Sigmoid colon (tissue), 7 donors: ENCODE data around the gene HSPH1. TPM values are rescaled to one million over a fixed set of nuclear protein-coding genes. Genes with fewer than 3 reads are reported as not detected.

Experiments used
- DNase-seq: peaks from one replicate; pipeline ENCODE4 v3.0.0-alpha.2; 2019
- H3K27ac ChIP-seq, 4 donors: fragments of 200-600 bp; sonication (generic); one replicate each; pipeline ENCODE4 v1.5.1; 2016 to 2019; ENCODE audit warnings: mild to moderate bottlenecking in 1 of 4
- H3K27me3 ChIP-seq, 3 donors: fragments of 200-600 bp; sonication (generic); one replicate each; pipeline ENCODE4 v1.5.1; 2019; ENCODE audit warnings: mild to moderate bottlenecking in 1 of 3
- H3K36me3 ChIP-seq, 4 donors: fragments of 200-600 bp; sonication (generic); one replicate each; pipeline ENCODE4 v1.5.1; 2016 to 2019
- H3K4me1 ChIP-seq, 4 donors: fragments of 200-600 bp; sonication (generic); one replicate each; pipeline ENCODE4 v1.5.1; 2017 to 2019
- H3K4me3 ChIP-seq, 4 donors: fragments of 200-600 bp; sonication (generic); one replicate each; pipeline ENCODE4 v1.5.1; 2017 to 2019; ENCODE audit warnings: mild to moderate bottlenecking in 2 of 4, moderate library complexity in 1 of 4
- H3K9me3 ChIP-seq, 4 donors: fragments of 200-600 bp in 3 of 4; sonication (generic) in 3 of 4; one replicate each; pipeline versions ENCODE4 v1.5.1 to v1.6.1; 2013 to 2019
- CTCF ChIP-seq, 4 experiments: fragments of 450-650 bp in 3 of 4; fragments of 200-600 bp in 1 of 4; IDR thresholded peaks; one replicate each; pipeline ENCODE4 v1.5.1; 2016 to 2019; ENCODE audit warnings: antibody characterized with exemption in 4 of 4, mild to moderate bottlenecking in 3 of 4, moderate library complexity in 2 of 4
- EP300 ChIP-seq, 4 donors: sonication (generic); formaldehyde crosslinking; IDR thresholded peaks; one replicate each; pipeline ENCODE4 v1.6.1; 2017; ENCODE audit warnings: antibody characterized with exemption in 4 of 4
- POLR2A ChIP-seq, 2 donors: fragments of 450-650 bp; IDR thresholded peaks; one replicate each; pipeline ENCODE4 v1.6.1; 2016; ENCODE audit warnings: antibody characterized with exemption in 2 of 2, mild to moderate bottlenecking in 2 of 2, moderate library complexity in 2 of 2
- POLR2AphosphoS5 ChIP-seq, 4 donors: sonication (generic); formaldehyde crosslinking; IDR thresholded peaks; one replicate each; pipeline ENCODE4 v1.6.1; 2017; ENCODE audit warnings: antibody characterized with exemption in 4 of 4
- WGBS, 2 donors: extraction: QIAGEN DNeasy Blood & Tissue Kit; methylation state at CpG; one replicate each; pipeline ENCODE4 v1.1.7; 2013; 5-methylcytosine and 5-hydroxymethylcytosine counted together
- intact Hi-C: fragments of 100-400 bp; cut with DNase I; formaldehyde crosslinking; loops from one replicate; pipeline ENCODE4 v1.15.1; 2023
- polyA plus RNA-seq, 3 donors: library from polyadenylated mRNA; stranded (reverse); fragments of 200-250 nt; gene quantifications; one replicate each; pipeline ENCODE4 v1.2.3, GENCODE V29; 2013
- total RNA-seq, 4 donors: library from RNA; depleted of rRNA; stranded (reverse); fragments of >200 nt; gene quantifications; one replicate each; pipeline ENCODE4 v1.1.0, GENCODE V29; 2016
- donor health status: healthy with polysubstance abuse.
- donor health status: Bipolar disorder and iron deficiency.
- donor health status: healthy.

HSPH1 gene
- total and polyA plus RNA-seq, 7 donors: 12.0 to 41.5 (median 30.7) TPM

DNA sequence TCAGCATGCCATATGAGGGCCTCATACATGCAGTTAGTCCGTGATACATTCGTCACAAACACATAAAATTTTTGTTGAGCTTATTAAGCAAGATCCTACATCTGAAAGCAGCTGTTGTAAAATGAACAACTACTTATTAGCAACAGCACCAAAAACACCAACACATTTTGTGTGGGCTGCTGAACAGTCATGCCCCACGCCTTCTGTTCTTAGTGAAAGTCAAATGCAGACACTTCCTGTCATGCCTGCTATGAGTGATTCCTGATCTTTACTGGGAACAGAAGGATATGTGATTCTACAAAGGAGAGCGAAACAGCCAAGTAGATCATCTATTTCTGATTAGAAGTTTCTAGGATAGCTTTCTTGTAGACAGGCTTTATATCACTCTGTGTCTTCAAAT lies 33.9 kb upstream of the HSPH1 start:
- no peaks in the 10 kb centered on the region for H3K27me3 ChIP-seq
- peaks cover 0 to 6% (median 0%) of the 10 kb centered on the region in 4 donors for H3K4me1 ChIP-seq
- DNase-seq: no peak
- no peak for TF ChIP-seq POLR2AphosphoS5 (IDR thresholded peaks at IDR 0.05)
- no peak for TF ChIP-seq CTCF (IDR thresholded peaks at IDR 0.05)
- TF ChIP-seq POLR2A (IDR thresholded peaks at IDR 0.05): no peak
- TF ChIP-seq EP300 (IDR thresholded peaks at IDR 0.05): no peak
- intact Hi-C loops: no loop called here
- H3K27ac ChIP-seq: no peak overlapping the region
- H3K4me3 ChIP-seq: no peak overlapping the region
- no peaks in the 10 kb centered on the region for H3K36me3 ChIP-seq
- 93% methylated on average over 4 of the region's 4 CpGs for WGBS, 2 donors
- no peaks in the 10 kb centered on the region for H3K9me3 ChIP-seq

GRCh38 chr13:31192306-31192705 lies 30.6 kb upstream of the HSPH1 start:
- H3K9me3 ChIP-seq: no peaks in the 10 kb centered on the region
- no peak overlapping the region for H3K4me3 ChIP-seq
- intact Hi-C loops: no loop called here
- no peaks in the 10 kb centered on the region for H3K27me3 ChIP-seq
- H3K36me3 ChIP-seq: no peaks in the 10 kb centered on the region
- 92 to 94% methylated on average over 6 of the region's 6 CpGs for WGBS, 2 donors
- H3K27ac ChIP-seq: no peak overlapping the region
- DNase-seq: no peak
- H3K4me1 ChIP-seq: no peaks in the 10 kb centered on the region
- TF ChIP-seq CTCF (IDR thresholded peaks at IDR 0.05) (no peak), POLR2AphosphoS5 (IDR thresholded peaks at IDR 0.05) (no peak), EP300 (IDR thresholded peaks at IDR 0.05) (no peak), POLR2A (IDR thresholded peaks at IDR 0.05) (no peak)

DNA sequence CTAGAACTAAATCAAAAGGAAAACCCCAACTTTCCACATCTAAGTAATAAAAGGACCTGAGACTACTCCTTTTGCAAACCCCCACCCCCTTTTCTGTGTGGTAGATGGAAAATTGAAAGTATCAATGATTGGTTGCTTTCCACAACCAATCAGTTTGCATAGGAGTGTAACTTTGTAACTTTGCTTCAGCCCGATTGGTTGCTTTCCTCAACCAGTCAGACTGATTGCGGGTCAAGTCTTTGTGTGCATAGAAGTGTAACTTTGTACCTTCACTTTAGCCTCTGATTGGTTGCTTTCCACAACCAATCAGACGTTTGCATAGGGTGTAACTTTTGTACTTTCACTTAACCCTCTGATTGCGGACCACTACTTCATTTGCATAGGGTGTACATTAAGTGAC lies 30.0 kb upstream of the HSPH1 start:
- 71 to 86% methylated on average over 4 of the region's 4 CpGs for WGBS, 2 donors
- no peaks in the 10 kb centered on the region for H3K27me3 ChIP-seq
- no peak overlapping the region for H3K27ac ChIP-seq
- no peaks in the 10 kb centered on the region for H3K9me3 ChIP-seq
- no peak for DNase-seq
- H3K4me3 ChIP-seq: no peak overlapping the region
- no peaks in the 10 kb centered on the region for H3K36me3 ChIP-seq
- no peaks in the 10 kb centered on the region for H3K4me1 ChIP-seq
- intact Hi-C loops: no loop called here
- no peak for TF ChIP-seq POLR2AphosphoS5 (IDR thresholded peaks at IDR 0.05)
- no peak for TF ChIP-seq POLR2A (IDR thresholded peaks at IDR 0.05)
- no peak for TF ChIP-seq EP300 (IDR thresholded peaks at IDR 0.05)
- no peak for TF ChIP-seq CTCF (IDR thresholded peaks at IDR 0.05)

- DNase-seq: no peak
- Histone ChIP-seq H3K36me3 (no peaks in the 10 kb centered on the region), H3K4me3 (no peak overlapping the region), H3K27ac (no peak overlapping the region), H3K27me3 (no peaks in the 10 kb centered on the region), H3K4me1 (no peaks in the 10 kb centered on the region), H3K9me3 (no peaks in the 10 kb centered on the region)
- intact Hi-C loops: no loop called here
- 81 to 86% methylated on average over 7 of the region's 7 CpGs for WGBS, 2 donors
- TF ChIP-seq CTCF (IDR thresholded peaks at IDR 0.05) (no peak), POLR2A (IDR thresholded peaks at IDR 0.05) (no peak), EP300 (IDR thresholded peaks at IDR 0.05) (no peak), POLR2AphosphoS5 (IDR thresholded peaks at IDR 0.05) (no peak)
Observed at GRCh38 chr13:31184981-31185645, 23.4 kb upstream of the HSPH1 start.

- Histone ChIP-seq H3K27me3 (no peaks in the 10 kb centered on the region), H3K4me3 (no peak overlapping the region), H3K27ac (no peak overlapping the region), H3K4me1 (no peaks in the 10 kb centered on the region), H3K36me3 (no peaks in the 10 kb centered on the region), H3K9me3 (no peaks in the 10 kb centered on the region)
- TF ChIP-seq CTCF (IDR thresholded peaks at IDR 0.05): no peak
- no peak for TF ChIP-seq POLR2AphosphoS5 (IDR thresholded peaks at IDR 0.05)
- no peak for TF ChIP-seq EP300 (IDR thresholded peaks at IDR 0.05)
- TF ChIP-seq POLR2A (IDR thresholded peaks at IDR 0.05): no peak
- intact Hi-C loops: no loop called here
- 93 to 95% methylated on average over 6 of the region's 6 CpGs for WGBS, 2 donors
- DNase-seq: no peak
Observed at GRCh38 chr13:31184451-31184850, 22.7 kb upstream of the HSPH1 start.
